ENCODE measurements around the gene ONECUT2. TPM values are rescaled to one million over a fixed set of nuclear protein-coding genes. Genes with fewer than 3 reads are reported as not detected.

ONECUT2 gene
- total RNA-seq, 1 experiment from 2014 or later, result 0.86 TPM

- Mint-ChIP-seq H3K27me3 (ENCODE audit: insufficient read depth, unreplicated experiment) (no peaks in the 10 kb centered on the region), H3K36me3 (ENCODE audit: insufficient read depth, unreplicated experiment) (no peaks in the 10 kb centered on the region), H3K4me1 (ENCODE audit: low read depth, unreplicated experiment) (peaks cover 13% of the 10 kb centered on the region), H3K27ac (ENCODE audit: unreplicated experiment) (peak overlapping the region; percentile 34), H3K4me3 (ENCODE audit: unreplicated experiment) (peak overlapping the region; percentile 46), H3K9me3 (ENCODE audit: unreplicated experiment) (no peaks in the 10 kb centered on the region)
- TF ChIP-seq CTCF (IDR thresholded peaks at IDR 0.05; ENCODE audit: insufficient read depth in 1 of 2, low read depth in 1 of 2, low read length in 1 of 2, severe bottlenecking in 1 of 2, unreplicated experiment in 1 of 2), result no peak
- Histone ChIP-seq H3K36me3 (ENCODE audit: control insufficient read depth, insufficient read depth, low read length) (no peaks in the 10 kb centered on the region), H3K4me1 (peaks cover 6% of the 10 kb centered on the region; the same call in 1 of the 2 replicates), H3K27me3 (replicated peaks; ENCODE audit: control insufficient read depth, insufficient read depth, low read length) (no peaks in the 10 kb centered on the region), H3K9me3 (no peaks in the 10 kb centered on the region), H3K4me3 (ENCODE audit: low read depth, low read length) (no peak overlapping the region)
- POLR2A ChIA-PET, result no interaction called here
- CTCF ChIA-PET, result no interaction called here
- peak; percentile 60 to 75 for DNase-seq
- BruUV-seq (replicated peaks), result no TSS peak
- intact Hi-C loops (cut with micrococcal nuclease; ENCODE audit: unreplicated experiment), result no loop called here
Observed at GRCh38 chr18:57527556-57528229, 92.5 kb downstream of the ONECUT2 start.

GRCh38 chr18:57529151-57529550 lies 94.0 kb downstream of the ONECUT2 start:
- no peak overlapping the region for H3K4me3 Mint-ChIP-seq (ENCODE audit: unreplicated experiment)
- Histone ChIP-seq H3K9me3 (no peaks in the 10 kb centered on the region), H3K4me3 (ENCODE audit: low read depth, low read length) (no peak overlapping the region), H3K27me3 (replicated peaks; ENCODE audit: control insufficient read depth, insufficient read depth, low read length) (no peaks in the 10 kb centered on the region), H3K36me3 (ENCODE audit: control insufficient read depth, insufficient read depth, low read length) (no peaks in the 10 kb centered on the region), H3K4me1 (peaks cover 13% of the 10 kb centered on the region)
- H3K4me1 Mint-ChIP-seq (ENCODE audit: low read depth, unreplicated experiment), result peaks cover 28% of the 10 kb centered on the region
- POLR2A ChIA-PET, result no interaction called here
- no peak overlapping the region for H3K27ac Mint-ChIP-seq (ENCODE audit: unreplicated experiment)
- BruUV-seq (replicated peaks), result no TSS peak
- H3K9me3 Mint-ChIP-seq (ENCODE audit: unreplicated experiment), result no peaks in the 10 kb centered on the region
- no peak for DNase-seq
- no peaks in the 10 kb centered on the region for H3K27me3 Mint-ChIP-seq (ENCODE audit: insufficient read depth, unreplicated experiment)
- CTCF ChIA-PET, result no interaction called here
- no peak for TF ChIP-seq CTCF (IDR thresholded peaks at IDR 0.05; ENCODE audit: insufficient read depth in 1 of 2, low read depth in 1 of 2, low read length in 1 of 2, severe bottlenecking in 1 of 2, unreplicated experiment in 1 of 2)
- intact Hi-C loops (cut with micrococcal nuclease; ENCODE audit: unreplicated experiment), result no loop called here
- no peaks in the 10 kb centered on the region for H3K36me3 Mint-ChIP-seq (ENCODE audit: insufficient read depth, unreplicated experiment)

- Mint-ChIP-seq H3K4me3 (ENCODE audit: unreplicated experiment) (no peak overlapping the region), H3K27ac (ENCODE audit: unreplicated experiment) (peak overlapping the region; percentile 21), H3K27me3 (ENCODE audit: insufficient read depth, unreplicated experiment) (no peaks in the 10 kb centered on the region), H3K9me3 (ENCODE audit: unreplicated experiment) (no peaks in the 10 kb centered on the region), H3K4me1 (ENCODE audit: low read depth, unreplicated experiment) (peaks cover 22% of the 10 kb centered on the region), H3K36me3 (ENCODE audit: insufficient read depth, unreplicated experiment) (no peaks in the 10 kb centered on the region)
- intact Hi-C loops (cut with micrococcal nuclease; ENCODE audit: unreplicated experiment), result no loop called here
- peaks cover 16% of the 10 kb centered on the region for H3K4me1 ChIP-seq
- no peak overlapping the region for H3K4me3 ChIP-seq (ENCODE audit: low read depth, low read length)
- no peak for TF ChIP-seq CTCF (IDR thresholded peaks at IDR 0.05; ENCODE audit: insufficient read depth in 1 of 2, low read depth in 1 of 2, low read length in 1 of 2, severe bottlenecking in 1 of 2, unreplicated experiment in 1 of 2)
- no TSS peak for BruUV-seq (replicated peaks)
- H3K36me3 ChIP-seq (ENCODE audit: control insufficient read depth, insufficient read depth, low read length), result no peaks in the 10 kb centered on the region
- POLR2A ChIA-PET, result no interaction called here
- H3K9me3 ChIP-seq, result no peaks in the 10 kb centered on the region
- CTCF ChIA-PET, result no interaction called here
- no peaks in the 10 kb centered on the region for H3K27me3 ChIP-seq (replicated peaks; ENCODE audit: control insufficient read depth, insufficient read depth, low read length)
- DNase-seq, result no peak
Observed at GRCh38 chr18:57533006-57533867, 98.1 kb downstream of the ONECUT2 start.
